ENCODE measurements around the gene CFP.

CFP gene

DNA sequence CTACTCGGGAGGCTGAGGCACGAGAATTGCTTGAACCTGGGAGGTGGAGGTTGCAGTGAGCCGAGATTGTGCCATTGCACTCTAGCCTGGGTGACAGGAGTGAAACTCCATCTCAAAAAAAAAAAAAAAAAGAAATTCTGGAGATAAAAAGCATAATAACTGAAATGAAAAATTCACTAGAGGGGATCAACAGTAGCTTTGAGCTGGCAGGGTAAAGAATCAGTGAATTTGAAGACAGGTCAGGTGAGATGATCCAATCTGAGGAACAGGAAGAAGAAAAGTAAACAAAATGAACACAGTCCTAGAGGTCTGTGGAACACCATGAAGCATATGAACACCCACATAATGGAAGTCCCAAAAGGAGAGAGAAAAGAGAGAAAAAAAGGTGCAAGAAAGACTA, 32.5 kb downstream of the CFP start:
- no peak for DNase-seq

DNA sequence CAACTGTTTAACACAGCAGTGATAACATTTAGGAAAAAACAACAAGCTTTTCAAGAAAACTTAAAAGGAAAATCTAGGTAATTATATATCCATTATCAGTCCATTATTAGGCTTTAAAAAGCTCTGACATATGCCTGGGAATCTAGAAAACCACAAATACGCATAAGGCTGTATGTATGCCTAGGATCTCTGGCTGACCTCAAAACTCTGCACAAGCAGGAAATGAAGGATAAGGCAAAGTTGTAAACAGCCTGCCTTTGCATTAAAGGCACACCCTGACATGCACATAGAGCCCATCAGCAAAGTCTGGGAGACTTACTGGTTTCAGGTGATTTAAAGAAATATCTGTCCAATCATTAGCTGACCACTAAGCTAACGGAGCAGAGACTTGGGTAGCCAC, 33.5 kb downstream of the CFP start:
- DNase-seq: no peak

DNA sequence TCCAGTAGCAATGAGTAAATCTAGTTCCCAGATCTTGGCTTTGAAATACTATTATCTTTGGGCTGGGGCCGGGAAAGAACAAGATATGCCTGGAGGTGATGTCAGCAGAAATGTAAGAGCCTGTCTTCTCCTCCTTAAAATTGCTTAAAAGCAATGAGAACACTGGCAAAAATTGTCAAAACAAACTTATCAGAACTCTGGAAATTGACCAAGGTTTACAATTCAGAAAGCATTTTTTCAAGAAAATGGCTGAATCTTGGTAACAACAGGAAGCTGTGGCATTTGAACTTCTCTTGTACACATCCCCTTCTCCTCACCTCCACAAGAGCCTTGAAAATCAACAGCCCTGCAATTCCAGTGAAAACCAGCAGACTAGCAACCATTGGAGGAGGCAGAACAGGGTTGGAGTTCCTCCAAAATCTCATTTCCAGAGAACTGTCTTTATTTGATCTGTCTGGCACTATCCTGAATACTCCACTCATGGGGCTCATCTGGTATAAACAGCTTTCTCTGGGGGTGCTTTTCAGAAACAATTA, 33.9 kb downstream of the CFP start:
- DNase-seq: no peak

DNA sequence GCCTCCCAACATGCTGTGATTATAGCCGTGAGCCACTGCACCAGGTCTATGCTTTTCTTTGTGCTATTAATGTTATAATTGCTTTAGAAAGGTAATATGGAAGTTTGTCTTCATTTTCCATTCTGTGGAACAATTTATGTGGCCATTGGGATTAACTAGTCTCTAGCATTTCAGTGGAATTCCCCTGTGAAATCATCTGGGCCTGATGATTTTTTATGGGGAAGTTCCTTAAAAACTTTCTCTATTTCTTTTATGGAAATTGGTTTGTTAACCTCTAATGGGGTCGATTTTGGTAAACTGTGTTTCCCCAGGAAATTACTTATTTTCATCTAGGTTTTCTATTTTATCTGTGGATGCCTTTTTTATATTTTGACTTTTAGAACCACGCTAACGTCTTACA, 36.2 kb downstream of the CFP start:
- DNase-seq: no peak

DNA sequence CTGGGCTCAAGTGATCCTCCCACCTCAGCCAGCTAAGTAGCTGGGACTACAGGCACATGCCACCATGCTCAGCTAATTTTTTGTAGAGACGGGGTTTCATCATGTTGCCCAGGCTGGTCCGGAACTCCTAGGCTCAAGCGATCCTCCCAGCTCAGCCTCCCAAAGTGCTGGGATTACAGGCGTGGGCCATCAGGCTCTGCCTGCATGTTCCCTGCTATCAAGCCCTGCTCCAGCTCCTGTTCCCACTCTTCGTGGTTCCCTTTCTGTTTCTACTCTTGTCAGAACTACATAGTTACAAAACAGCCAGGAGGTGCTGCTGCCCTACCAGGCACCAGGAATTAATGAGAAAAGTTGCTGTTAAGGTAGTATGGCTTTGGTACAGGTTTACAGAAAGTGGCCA, 38.7 kb downstream of the CFP start:
- DNase-seq: no peak

- DNase-seq: no peak
Observed at GRCh38 chrX:47587906-47588735, 41.6 kb downstream of the CFP start.

GRCh38 chrX:47587091-47587891, 42.4 kb downstream of the CFP start:
- no peak for DNase-seq

DNA sequence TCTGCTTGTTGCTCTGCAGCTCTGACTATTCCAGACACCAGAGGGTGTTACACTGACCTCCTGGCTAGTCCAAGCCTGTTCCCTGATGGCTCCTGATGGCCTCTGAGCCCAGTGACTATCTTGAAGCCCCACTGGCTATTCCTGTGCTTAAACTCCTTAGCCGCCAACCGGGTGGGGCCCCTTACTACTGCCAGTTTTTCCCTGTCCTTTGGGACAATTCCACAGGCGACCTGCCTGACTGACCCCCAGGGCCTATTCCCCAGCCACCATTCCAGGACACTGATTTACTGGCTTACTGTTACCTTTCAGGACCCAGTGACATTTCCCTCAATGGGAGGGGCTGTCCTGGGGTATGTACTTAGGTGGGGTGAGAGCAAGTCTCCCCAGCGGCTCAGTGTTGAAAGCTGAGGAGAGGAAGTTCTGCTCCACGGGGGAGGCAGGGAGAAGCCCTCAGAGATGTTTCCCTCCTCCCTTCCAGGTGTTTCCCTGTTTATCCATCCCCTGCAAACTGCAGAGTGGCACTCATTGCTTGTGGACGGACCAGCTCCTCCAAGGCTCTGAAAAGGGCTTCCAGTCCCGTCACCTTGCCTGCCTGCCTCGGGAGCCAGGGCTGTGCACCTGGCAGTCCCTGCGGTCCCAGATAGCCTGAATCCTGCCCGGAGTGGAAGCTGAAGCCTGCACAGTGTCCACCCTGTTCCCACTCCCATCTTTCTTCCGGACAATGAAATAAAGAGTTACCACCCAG, 43.5 kb downstream of the CFP start:
- DNase-seq: no peak

DNA sequence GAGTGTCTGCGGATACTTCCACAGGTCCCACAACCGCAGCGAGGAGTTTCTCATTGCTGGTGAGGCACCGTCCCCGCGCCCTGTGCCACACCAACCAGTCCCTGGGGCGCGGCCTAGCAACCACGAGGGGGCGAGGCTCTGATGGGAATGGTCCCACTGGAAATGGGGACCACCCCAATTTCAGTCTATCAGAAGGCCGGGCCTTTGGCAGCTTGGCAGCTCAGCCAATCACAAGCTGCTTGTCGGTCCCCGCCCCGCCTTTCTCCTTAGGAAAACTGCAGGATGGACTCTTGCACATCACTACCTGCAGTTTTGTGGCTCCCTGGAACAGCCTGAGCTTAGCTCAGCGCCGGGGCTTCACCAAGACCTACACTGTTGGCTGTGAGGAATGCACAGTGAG, 44.5 kb downstream of the CFP start:
- no peak for DNase-seq

DNA sequence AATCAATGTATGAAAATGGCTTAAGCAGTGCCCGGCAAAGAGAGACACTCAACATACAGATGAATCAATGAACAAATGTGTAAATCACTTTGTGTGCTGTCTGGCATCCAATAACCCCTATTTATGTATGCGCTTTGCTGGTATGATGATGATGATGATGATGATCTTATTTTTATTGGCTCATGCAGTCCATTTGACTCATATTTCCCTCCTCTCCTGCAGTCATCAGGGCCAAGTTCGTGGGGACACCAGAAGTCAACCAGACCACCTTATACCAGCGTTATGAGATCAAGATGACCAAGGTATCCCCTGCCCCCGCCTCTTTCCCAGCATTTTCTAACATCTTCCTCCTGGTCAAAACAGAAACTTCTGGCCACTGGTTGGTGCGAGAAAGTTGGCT, 45.0 kb downstream of the CFP start:
- DNase-seq: no peak

- no peak for DNase-seq
Observed at GRCh38 chrX:47583240-47583861, 46.4 kb downstream of the CFP start.

DNA sequence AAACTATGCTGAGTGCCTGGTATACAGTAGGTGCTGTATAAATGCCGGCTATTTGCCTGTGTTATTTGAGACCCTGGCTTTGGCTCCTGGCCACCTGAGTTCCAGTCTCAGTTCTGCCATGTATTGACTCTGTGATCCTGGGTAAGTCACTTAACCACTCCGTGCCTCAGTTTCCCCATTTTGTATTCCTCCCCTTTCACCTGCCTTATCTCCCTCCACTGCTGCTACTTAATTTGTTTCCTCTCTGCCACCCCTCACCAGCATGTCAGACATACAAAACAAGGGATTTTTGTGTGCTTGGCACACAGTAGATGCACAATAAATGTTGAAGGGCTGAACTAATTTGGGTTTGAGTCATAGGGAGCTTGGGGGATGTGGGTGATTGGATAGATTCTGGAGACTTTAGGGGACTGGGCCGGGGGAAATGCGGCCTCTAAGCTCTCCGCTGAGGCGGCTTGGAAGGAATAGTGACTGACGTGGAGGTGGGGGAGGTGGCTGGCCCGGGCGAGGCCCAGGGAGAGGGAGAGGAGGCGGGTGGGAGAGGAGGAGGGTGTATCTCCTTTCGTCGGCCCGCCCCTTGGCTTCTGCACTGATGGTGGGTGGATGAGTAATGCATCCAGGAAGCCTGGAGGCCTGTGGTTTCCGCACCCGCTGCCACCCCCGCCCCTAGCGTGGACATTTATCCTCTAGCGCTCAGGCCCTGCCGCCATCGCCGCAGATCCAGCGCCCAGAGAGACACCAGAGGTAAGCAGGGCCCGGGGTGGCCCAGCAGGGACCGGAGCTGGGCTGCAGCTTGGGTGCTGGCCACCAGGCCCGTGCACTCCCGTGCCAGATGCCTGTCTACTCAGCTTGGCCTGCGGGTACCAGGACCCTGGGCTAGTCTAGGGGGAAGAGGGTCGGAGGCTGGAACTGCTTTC, 47.7 kb downstream of the CFP start, which contains the start of gene TIMP1:
Gene TIMP1 (plus strand): TSS at position 706 of the 917 bp plus-strand sequence. CDS start 980 bp downstream, outside the sequence.
- DNase-seq: peak; percentile 34

GRCh38 chrX:47579537-47579936, 50.2 kb downstream of the CFP start:
- no peak for DNase-seq

- DNase-seq: no peak
Observed at GRCh38 chrX:47578692-47579091, 51.0 kb downstream of the CFP start.

DNA sequence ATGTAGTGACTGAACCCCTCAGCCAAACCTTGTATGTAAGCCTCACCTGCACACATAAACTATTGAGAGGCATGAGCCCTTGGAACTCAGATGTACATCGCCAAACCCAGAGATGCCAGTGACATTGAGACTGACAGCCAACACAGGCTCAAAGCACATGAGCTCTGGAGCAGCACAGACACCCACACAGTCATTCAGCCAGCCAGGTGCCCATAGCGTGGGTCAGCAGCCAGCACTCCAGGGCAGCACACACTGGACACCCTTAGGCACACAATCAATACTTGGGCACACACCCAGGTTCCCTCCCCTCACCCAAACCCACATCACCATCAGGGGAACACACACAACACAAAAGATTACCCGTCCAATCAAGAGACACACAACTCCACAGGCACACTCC, 51.8 kb downstream of the CFP start:
- no peak for DNase-seq

GRCh38 chrX:47577424-47577823, 52.3 kb downstream of the CFP start:
- no peak for DNase-seq

GRCh38 chrX:47576021-47576898, 53.5 kb downstream of the CFP start:
- no peak for DNase-seq

- no peak for DNase-seq
Observed at GRCh38 chrX:47574547-47575301, 55.0 kb downstream of the CFP start.

- no peak for DNase-seq
Observed at GRCh38 chrX:47574076-47574546, 55.6 kb downstream of the CFP start.

All from KG1 (cell line).